GM19455 (cell line): Measurements from ENCODE around the gene ZNF202.

ENCODE experiments used
- ATAC-seq: cut with Tn5 transposase; IDR thresholded peaks from one replicate; pipeline ENCODE4 v1.9.1; 2021; ENCODE audit not compliant: unreplicated experiment

Gene ZNF202

DNA sequence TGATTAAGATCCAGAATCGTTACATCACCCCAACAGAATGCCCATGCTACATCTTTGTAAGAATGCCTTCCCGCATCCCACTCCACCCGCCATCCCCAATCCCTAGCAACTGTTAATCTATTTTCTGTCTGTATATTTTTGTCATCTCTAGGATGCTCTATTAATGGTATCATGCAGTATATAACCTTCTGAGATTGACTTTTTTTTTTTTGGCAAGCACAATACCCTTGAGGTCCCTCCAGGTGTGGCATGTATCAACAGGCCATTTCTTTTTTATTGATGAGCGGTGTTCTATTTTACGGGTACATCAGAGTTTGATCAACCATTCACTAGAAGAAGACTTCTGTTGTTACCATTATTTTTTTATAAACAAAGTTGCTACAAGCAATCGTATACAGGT, 56.9 kb downstream of the ZNF202 start:
- no peak for ATAC-seq

DNA sequence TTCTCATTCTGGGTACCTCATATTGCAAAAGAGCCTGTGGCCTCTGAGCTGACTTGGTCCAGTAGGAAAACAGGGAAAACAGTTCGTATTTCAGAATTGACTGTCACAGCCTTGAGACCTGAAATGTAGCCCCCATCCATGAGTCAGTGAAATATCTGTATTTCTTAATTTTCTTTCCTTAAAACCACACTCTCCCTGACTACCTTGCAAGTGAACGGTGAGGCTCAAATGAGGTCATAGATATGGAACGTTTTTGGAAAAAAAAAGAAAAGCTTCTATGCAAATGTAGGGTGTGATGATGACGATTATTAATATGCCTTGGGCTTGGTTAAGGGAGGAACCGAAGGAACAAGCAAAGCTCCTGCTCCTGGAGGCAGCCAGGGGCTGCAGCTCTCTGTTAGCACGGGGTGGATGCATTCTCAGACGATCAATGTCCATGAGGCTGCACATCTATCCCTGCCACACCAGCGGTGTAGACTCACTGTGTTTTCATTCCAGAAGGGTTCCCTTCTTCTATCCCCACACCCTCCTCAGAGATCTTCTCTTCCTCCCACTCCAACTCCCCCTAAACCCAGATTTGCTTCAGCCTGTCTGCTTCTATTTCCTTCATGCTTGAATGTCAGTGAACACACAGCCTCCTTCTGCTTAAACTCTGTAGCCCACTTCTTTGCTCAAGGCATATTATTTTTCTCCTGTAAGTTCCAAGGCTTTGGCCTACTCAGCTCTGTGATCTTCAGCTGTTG, 57.9 kb downstream of the ZNF202 start:
- no peak for ATAC-seq

DNA sequence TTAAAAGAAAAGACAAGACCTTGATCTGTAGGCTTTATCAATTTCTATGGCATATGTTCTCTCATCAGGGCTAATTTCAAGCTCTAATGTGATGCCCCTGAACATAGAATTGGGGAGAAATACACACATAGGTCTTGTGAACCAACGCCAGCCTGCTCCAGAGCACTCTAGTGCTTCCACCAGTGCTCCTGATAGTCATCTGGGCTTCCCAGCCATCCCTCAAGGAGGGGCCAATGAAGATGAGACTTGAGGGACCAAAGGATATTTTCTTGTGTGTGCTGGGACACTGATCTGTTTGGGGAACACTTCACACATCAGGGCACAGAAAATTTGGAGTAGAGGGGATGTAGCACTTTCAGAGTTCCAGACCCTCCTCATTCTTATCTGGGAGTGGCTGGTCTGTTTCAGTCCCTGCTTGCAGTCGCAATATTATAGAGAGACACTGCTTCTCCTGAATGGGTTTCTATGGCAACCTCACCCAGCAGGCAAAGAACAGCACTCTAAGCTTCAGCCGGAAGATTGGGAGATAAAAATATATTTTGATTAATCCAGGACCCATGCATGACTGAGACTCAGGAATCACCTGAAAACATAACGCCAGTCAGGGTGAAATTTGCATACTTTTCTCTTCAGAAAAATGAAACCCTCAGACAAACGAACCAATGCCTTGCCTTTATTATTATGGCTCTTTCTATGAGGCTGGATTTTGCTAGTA, 58.6 kb downstream of the ZNF202 start:
- no peak for ATAC-seq

DNA sequence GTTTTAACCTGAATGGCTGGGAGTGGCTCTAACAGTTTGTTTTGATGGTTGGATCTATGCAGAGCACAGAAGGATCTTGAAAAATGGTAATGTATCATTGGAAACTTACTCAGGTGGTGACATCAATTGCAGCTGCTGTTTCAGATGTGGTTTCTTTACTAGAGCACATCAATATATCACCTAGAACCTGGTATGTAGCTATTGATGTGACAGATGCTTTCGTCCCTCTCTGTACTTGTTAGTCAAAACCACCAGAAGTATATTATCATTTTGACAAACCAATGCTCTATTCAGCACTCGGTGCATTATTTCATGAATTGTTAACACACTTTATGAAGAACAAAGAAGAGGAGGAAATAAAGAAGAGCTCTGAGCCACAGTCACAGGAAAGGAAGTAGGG, 60.4 kb downstream of the ZNF202 start:
- no peak for ATAC-seq

DNA sequence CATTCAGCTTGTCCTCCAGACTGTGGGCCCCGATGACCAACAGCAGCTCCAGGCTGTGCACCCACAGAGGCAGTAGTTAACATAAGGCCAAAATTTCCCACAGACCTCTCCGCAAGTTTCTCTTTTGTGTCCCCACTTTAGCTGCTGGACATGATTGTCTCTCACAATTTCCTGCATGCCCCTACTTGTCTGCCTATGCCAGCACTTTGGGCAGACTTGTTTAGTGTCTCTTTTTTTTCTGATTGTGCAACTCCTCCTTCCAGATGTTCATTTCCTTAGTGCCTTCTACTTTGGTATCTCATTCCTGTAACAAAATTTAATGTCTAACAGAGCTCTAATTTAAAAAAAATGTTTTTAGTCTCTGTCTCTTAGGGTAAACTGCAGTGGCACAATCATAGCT, 63.2 kb downstream of the ZNF202 start:
- ATAC-seq, result no peak

DNA sequence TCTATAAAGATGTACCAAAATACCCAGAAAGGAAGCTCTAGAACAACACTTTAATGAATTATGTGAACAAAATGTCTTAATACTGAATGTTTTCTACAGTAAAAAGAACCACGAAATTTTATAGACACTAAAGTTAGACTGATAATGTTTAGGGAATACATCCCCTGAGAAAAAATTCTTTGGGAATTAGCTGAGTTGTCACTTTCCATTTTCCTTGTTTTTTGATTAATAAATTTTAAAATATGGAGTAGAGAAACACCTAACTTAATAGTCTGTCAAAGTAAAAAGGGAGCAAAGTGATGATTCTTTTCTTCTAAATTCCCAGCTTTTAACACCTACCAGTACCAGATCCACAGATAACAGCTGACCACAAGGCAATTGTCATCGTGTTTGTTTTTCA, 64.0 kb downstream of the ZNF202 start:
- ATAC-seq, result no peak

DNA sequence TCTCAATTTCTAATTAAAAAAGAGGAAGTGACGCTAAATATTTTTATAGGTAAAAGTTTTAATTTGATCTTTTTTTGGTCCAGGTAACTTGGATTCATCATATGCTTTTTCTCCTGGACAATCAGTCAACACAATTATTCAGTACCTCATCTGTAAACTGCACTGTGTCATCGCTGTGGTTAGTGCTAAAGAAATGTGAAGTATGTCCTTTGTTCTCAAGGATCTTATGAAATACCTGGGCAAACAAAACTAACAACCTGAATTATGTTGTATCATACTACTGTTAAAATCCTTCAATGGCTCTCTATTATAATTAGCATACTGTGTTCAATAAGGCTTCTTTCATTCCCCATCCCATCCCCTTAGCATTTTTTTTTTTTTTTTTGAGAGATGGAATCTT, 67.2 kb downstream of the ZNF202 start:
- no peak for ATAC-seq
